LNCAP (cell line): ENCODE results near the gene HSF5.

Experiments
- CTCF ChIP-seq: fragments of 450-650 bp; IDR thresholded peaks from 2 replicates; pipeline ENCODE4 v1.5.1; 2017; ENCODE audit warnings: mild to moderate bottlenecking

HSF5 gene

GRCh38 chr17:58378733-58379510 is 109.3 kb downstream of the HSF5 start:
- TF ChIP-seq CTCF: no peak

DNA sequence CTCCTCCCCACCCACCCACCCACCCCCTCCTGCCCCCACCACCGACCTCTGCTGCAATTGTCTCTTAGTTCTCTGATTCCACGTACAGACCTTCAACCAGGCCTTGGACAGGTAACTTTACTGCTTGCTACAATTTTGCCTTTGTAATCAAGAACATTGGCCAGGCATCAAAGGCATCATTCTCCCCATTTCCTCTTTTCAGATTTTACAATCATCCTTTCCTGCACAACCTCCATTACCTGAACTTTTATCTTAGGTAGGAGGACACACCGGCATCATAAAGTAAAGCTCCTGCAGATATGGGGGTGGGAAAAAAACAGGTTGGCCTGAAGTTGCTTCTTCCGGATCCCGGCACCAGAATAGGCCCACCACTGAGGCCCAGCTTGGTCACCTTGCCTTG is 110.5 kb downstream of the HSF5 start:
- no peak for TF ChIP-seq CTCF

- TF ChIP-seq CTCF: no peak
These were observed 111.1 kb downstream of the HSF5 start for GRCh38 chr17:58377093-58377601.

GRCh38 chr17:58376472-58377000 is 111.7 kb downstream of the HSF5 start:
- no peak for TF ChIP-seq CTCF

GRCh38 chr17:58375811-58376210 is 112.4 kb downstream of the HSF5 start:
- TF ChIP-seq CTCF: no peak

DNA sequence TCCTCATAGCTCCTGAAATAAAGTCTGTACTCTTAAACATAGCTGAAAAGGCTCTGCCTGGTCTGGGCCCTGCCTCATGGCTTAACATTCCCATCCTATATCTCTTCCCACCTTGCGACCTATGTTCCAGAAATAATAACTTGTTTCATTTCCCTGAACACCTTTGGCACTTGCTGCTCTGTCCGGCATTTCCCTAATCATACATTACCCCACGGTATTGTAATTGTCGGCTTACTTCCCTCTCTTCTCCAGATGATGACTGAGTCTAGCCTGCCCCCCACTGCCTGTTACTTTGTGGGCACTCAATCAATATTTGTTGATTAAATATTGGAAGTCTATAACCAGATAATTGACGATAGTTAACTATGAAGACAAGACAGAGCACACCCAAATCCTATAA is 113.0 kb downstream of the HSF5 start:
- no peak for TF ChIP-seq CTCF

GRCh38 chr17:58373923-58374322 is 114.3 kb downstream of the HSF5 start:
- no peak for TF ChIP-seq CTCF
